B cell (primary cell): ENCODE data around the gene GLB1L. TPM values are rescaled to one million over a fixed set of nuclear protein-coding genes. Genes with fewer than 3 reads are reported as not detected.
A peak's percentile ranks its signal among the peaks of the same experiment; 100 is the strongest.

Experiments used
- ATAC-seq: fragments of 200-7000 bp; cut with Tn5 transposase; one replicate; pipeline ENCODE4 v1.10.0; 2021; ENCODE audit warnings: low read depth, mild to moderate bottlenecking, moderate number of reproducible peaks, moderate library complexity
- CTCF ChIA-PET: fragments of 350-600 bp; sonication (Branson Sonifier 250); formaldehyde crosslinking; loops from one replicate; lab custom pipeline; 2021; ENCODE audit warnings: antibody characterized with exemption, inconsistent platforms; lab: Charles Lee
- POLR2A ChIA-PET: fragments of 350-600 bp; sonication (Branson Sonifier 250); formaldehyde crosslinking; loops from one replicate; lab custom pipeline; 2021; ENCODE audit warnings: antibody characterized with exemption; lab: Charles Lee
- DNase-seq: peaks from one replicate; pipeline ENCODE4 v3.0.0; 2013
- H2AFZ ChIP-seq: 2 replicates; pipeline ENCODE4 v1.6.1; 2012; ENCODE audit warnings: mild to moderate bottlenecking, low read depth, low read length; ENCODE audit not compliant: insufficient read depth, poor library complexity, severe bottlenecking
- H3K27ac ChIP-seq, 2 donors: 1 replicate in 1 of 2; 2 replicates in 1 of 2; pipeline ENCODE4 v1.5.1; 2012 to 2013; ENCODE audit warnings: low read length in 2 of 2, mild to moderate bottlenecking in 2 of 2, moderate library complexity in 1 of 2
- H3K27me3 ChIP-seq, 4 experiments: fragments of 200-600 bp in 1 of 4; sonication (generic) in 1 of 4; replicated peaks in 1 of 4; 1 replicate in 2 of 4; 2 replicates in 2 of 4; pipeline versions ENCODE4 v1.6.1 to v1.7.0; 2013 to 2016; ENCODE audit warnings: low read length in 3 of 4, mild to moderate bottlenecking in 2 of 4, mixed read lengths in 1 of 4, moderate library complexity in 1 of 4; ENCODE audit not compliant: insufficient read depth in 4 of 4, control insufficient read depth in 3 of 4; ENCODE audit errors: control extremely low read depth in 1 of 4
- H3K36me3 ChIP-seq, 2 experiments: replicated peaks in 1 of 2; 1 replicate in 1 of 2; 2 replicates in 1 of 2; pipeline versions ENCODE4 v1.6.1 to v1.7.1; 2013; ENCODE audit warnings: low read length in 1 of 2; ENCODE audit not compliant: insufficient read depth in 2 of 2, control insufficient read depth in 1 of 2; ENCODE audit errors: control extremely low read depth in 1 of 2, extremely low read depth in 1 of 2
- H3K4me1 ChIP-seq, 2 donors: fragments of 200-600 bp in 1 of 2; sonication (generic) in 1 of 2; 1 replicate in 1 of 2; 2 replicates in 1 of 2; pipeline versions ENCODE4 v1.5.1 to v1.6.1; 2013 to 2017; ENCODE audit warnings: low read length in 2 of 2; ENCODE audit not compliant: control insufficient read depth in 2 of 2, insufficient read depth in 2 of 2
- H3K4me2 ChIP-seq: replicated peaks from 2 replicates; pipeline ENCODE3; 2012; ENCODE audit warnings: mild to moderate bottlenecking, low read depth, low read length; ENCODE audit not compliant: poor library complexity, severe bottlenecking
- H3K4me3 ChIP-seq, 5 experiments: fragments of 200-600 bp in 1 of 5; sonication (generic) in 1 of 5; 1 replicate in 3 of 5; 2 replicates in 2 of 5; pipeline versions ENCODE4 v1.5.1 to v1.7.0; 2011 to 2016; ENCODE audit warnings: low read length in 4 of 5, mild to moderate bottlenecking in 4 of 5, low read depth in 2 of 5, control low read depth in 1 of 5, moderate library complexity in 1 of 5; ENCODE audit not compliant: insufficient read depth in 1 of 5; ENCODE audit errors: control extremely low read depth in 1 of 5, extremely low read depth in 1 of 5
- H3K79me2 ChIP-seq: fragments of 200-600 bp; sonication (generic); one replicate; pipeline ENCODE4 v1.6.0; 2016; ENCODE audit warnings: low read length; ENCODE audit not compliant: control insufficient read depth, insufficient read depth
- H3K9ac ChIP-seq: fragments of 200-600 bp; sonication (generic); 2 replicates; pipeline ENCODE4 v1.6.1; 2017; ENCODE audit warnings: mild to moderate bottlenecking, low read length, moderate library complexity
- H3K9me3 ChIP-seq, 3 donors: one replicate each; pipeline versions ENCODE4 v1.6.1 to v1.7.1; 2013; ENCODE audit warnings: low read length in 2 of 3; ENCODE audit not compliant: control insufficient read depth in 2 of 3, insufficient read depth in 1 of 3; ENCODE audit errors: control extremely low read depth in 1 of 3
- H4K20me1 ChIP-seq: 2 replicates; pipeline ENCODE4 v1.6.0; 2012; ENCODE audit warnings: mild to moderate bottlenecking, low read length; ENCODE audit not compliant: insufficient read depth, control insufficient read depth, poor library complexity, severe bottlenecking
- H3K27ac Mint-ChIP-seq: one replicate; pipeline ENCODE4 v1.8.0; 2021; ENCODE audit warnings: mixed read lengths
- H3K27me3 Mint-ChIP-seq: one replicate; pipeline ENCODE4 v1.8.0; 2021; ENCODE audit warnings: mixed read lengths
- H3K4me1 Mint-ChIP-seq: one replicate; pipeline ENCODE4 v1.8.0; 2021; ENCODE audit warnings: mixed read lengths
- H3K4me3 Mint-ChIP-seq: one replicate; pipeline ENCODE4 v1.8.0; 2021; ENCODE audit warnings: mixed read lengths
- H3K9me3 Mint-ChIP-seq: one replicate; pipeline ENCODE4 v1.8.0; 2022; ENCODE audit warnings: mixed read lengths; ENCODE audit not compliant: insufficient read depth
- EZH2 ChIP-seq: IDR thresholded peaks from 2 replicates; pipeline ENCODE4 v1.6.1; 2012; ENCODE audit warnings: borderline replicate concordance, low read depth, mild to moderate bottlenecking, moderate library complexity, low read length; ENCODE audit not compliant: insufficient read depth, poor library complexity, severe bottlenecking
- WGBS: methylation state at CpG from one replicate; pipeline ENCODE4 v1.1.5; 2013; ENCODE audit warnings: missing lambda C conversion rate; ENCODE audit not compliant: insufficient coverage; 5-methylcytosine and 5-hydroxymethylcytosine counted together
- intact Hi-C: fragments of 100-400 bp; cut with micrococcal nuclease; formaldehyde crosslinking; loops from one replicate; pipeline ENCODE4 v1.10.0; 2022
- polyA plus RNA-seq: library from polyadenylated mRNA; depleted of rRNA; stranded (reverse); fragments of >200 nt; gene quantifications from 2 replicates; pipeline ENCODE4 v1.2.3, GENCODE V29; 2012
- total RNA-seq, 2 donors: library from RNA; stranded (reverse); fragments of 120-200 nt in 1 of 2; gene quantifications; 1 replicate in 1 of 2; 2 replicates in 1 of 2; pipeline versions ENCODE4 v1.2.3 to v1.2.4, GENCODE V29; 2013 to 2022
- TF ChIP-seq, protein P1 (sequence below): fragments of 200-600 bp; IDR thresholded peaks from one replicate; pipeline ENCODE4 v1.8.0; 2022; ENCODE audit warnings: antibody characterized with exemption, mild to moderate bottlenecking

The GLB1L gene
- total and polyA plus RNA-seq, 2 donors (not counting 1 experiment from before 2014, with no cell fraction given) = 2.4 to 4.1 TPM

DNA sequence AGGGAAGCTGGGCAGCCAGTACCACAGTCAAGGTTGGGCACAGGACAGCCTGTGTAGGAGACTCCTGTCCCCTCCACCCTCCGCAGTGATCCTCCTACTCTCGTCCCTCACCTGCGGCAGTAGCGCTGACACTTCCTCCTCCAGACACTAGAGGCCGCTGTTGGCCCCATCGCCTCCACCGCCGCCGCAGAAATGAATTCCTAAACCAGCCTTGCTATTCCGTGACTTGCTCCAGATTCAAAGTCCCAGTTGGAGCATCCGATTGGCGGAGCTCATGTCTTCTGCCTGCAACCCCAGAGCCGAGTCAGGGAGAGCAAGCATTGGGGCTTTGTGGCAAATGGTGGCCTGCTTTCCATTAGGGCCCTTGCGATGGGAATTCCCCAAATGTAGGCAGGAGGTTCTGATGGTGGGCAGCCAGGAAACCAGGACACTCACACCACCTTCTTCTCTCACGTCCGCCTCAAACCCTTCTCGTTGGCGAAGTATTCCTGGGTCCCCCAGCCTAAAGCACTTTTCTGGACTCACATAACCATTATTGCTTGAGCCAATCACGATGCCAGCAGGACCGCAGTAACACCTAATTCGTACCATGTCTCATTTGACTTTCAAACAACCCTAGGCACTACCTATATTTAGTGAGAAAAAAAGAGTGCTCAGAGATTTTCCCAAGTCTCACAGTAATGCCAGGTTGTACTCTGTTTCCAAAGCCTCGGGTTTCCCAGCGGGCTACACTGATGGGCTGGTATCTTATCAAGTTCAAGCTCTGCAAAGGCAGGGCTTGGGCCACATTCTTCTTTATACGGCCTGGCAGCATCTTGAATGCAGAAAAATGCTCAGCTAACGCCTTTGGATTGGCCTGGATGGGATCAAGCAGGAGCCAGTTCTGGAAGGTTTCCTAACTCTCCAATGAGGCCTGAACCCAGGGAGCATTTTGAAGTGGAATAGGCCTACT lies 32.7 kb upstream of the GLB1L start:
- intact Hi-C loops = loop anchor here (2.0 to 10.0 kb wide), 5 partner anchors 33 to 397 kb away; partner anchors contain the start of genes GLB1L, GMPPA, STK11IP and STK16
- H3K27me3 Mint-ChIP-seq = no peaks in the 10 kb centered on the region
- Histone ChIP-seq H3K9me3 (no peaks in the 10 kb centered on the region), H2AFZ (peak overlapping the region; percentile 63), H3K4me3 (peak overlapping the region; percentile 46 to 77 (median 67)), H3K79me2 (peaks cover 36% of the 10 kb centered on the region), H3K4me1 (peaks cover 32 to 48% of the 10 kb centered on the region in 2 donors), H3K36me3 (peaks cover 2 to 29% of the 10 kb centered on the region in 2 experiments), H4K20me1 (peaks cover 24% of the 10 kb centered on the region), H3K27ac (peak overlapping the region; percentile 98 to 100), H3K9ac (peak overlapping the region; percentile 65), H3K27me3 (no peaks in the 10 kb centered on the region), H3K4me2 (peak overlapping the region; percentile 93)
- H3K27ac Mint-ChIP-seq = peak overlapping the region; percentile 96
- TF ChIP-seq, protein P1, sequence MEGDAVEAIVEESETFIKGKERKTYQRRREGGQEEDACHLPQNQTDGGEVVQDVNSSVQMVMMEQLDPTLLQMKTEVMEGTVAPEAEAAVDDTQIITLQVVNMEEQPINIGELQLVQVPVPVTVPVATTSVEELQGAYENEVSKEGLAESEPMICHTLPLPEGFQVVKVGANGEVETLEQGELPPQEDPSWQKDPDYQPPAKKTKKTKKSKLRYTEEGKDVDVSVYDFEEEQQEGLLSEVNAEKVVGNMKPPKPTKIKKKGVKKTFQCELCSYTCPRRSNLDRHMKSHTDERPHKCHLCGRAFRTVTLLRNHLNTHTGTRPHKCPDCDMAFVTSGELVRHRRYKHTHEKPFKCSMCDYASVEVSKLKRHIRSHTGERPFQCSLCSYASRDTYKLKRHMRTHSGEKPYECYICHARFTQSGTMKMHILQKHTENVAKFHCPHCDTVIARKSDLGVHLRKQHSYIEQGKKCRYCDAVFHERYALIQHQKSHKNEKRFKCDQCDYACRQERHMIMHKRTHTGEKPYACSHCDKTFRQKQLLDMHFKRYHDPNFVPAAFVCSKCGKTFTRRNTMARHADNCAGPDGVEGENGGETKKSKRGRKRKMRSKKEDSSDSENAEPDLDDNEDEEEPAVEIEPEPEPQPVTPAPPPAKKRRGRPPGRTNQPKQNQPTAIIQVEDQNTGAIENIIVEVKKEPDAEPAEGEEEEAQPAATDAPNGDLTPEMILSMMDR = peak; percentile 98
- TF ChIP-seq EZH2 = no peak
- ChIA-PET POLR2A (interaction anchor here (0.6 to 7.2 kb wide), 17 partner anchors 16 to 404 kb away, joined by 3 to 106 read pairs (median 9); partner anchors contain the start of genes ABCB6, ANKZF1, ATG9A and CNPPD1), CTCF (interaction anchor here (0.9 to 15.8 kb wide), 21 partner anchors 9 to 618 kb away, joined by 3 to 239 read pairs (median 7); partner anchors contain the start of genes ANKZF1, ATG9A, BCS1L and CNPPD1)
- DNase-seq = peak; percentile 88
- peak; percentile 15 for ATAC-seq
- H3K4me3 Mint-ChIP-seq = peak overlapping the region; percentile 92
- H3K4me1 Mint-ChIP-seq = peaks cover 52% of the 10 kb centered on the region
- no peaks in the 10 kb centered on the region for H3K9me3 Mint-ChIP-seq
- 13% methylated on average over 23 of the region's 25 CpGs for WGBS
